ENCODE data around the gene STPG4. TPM values are rescaled to one million over a fixed set of nuclear protein-coding genes. Genes with fewer than 3 reads are reported as not detected.

STPG4 gene
- total and polyA plus RNA-seq, 2 of the 8 experiments (the other 6 are each of a cell fraction or from before 2014, with no cell fraction given), result 0.28 TPM; not detected in 1

- WGBS, 2 experiments (ENCODE audit: extremely low coverage in 1 of 2, insufficient coverage in 1 of 2, insufficient read length in 1 of 2, insufficient replicate concordance in 2 of 2, low coverage in 1 of 2, low lambda C conversion rate in 2 of 2, missing lambda C conversion rate in 1 of 2), result 90% methylated on average over 11 of the region's 11 CpGs; no CpG with 5 or more reads in 1 of the 2 experiments
- no peak overlapping the region for H2BK15ac ChIP-seq (ENCODE audit: low read length)
- no peak for TF ChIP-seq SP4 (IDR thresholded peaks at IDR 0.05; ENCODE audit: low read length)
- no peak for TF ChIP-seq PHF8 (conservative IDR thresholded peaks at IDR 0.05; ENCODE audit: low read depth, low read length)
- no peak for TF ChIP-seq FOSL1 (IDR thresholded peaks at IDR 0.05; ENCODE audit: insufficient read depth, low read depth, low read length)
- TF ChIP-seq SAP30 (IDR thresholded peaks at IDR 0.05; ENCODE audit: insufficient read depth, insufficient replicate concordance, low read length), result no peak
- no peak for TF ChIP-seq KDM1A (IDR thresholded peaks at IDR 0.05; ENCODE audit: borderline replicate concordance, low read length)
- no peak for TF ChIP-seq KDM4A (IDR thresholded peaks at IDR 0.05; ENCODE audit: low read depth, low read length, severe bottlenecking)
These were observed 94.4 kb downstream of the STPG4 start for GRCh38 chr2:47060652-47061170.

More at GRCh38 chr2:47060652-47061170, 94.4 kb downstream of the STPG4 start:
- H3K23me2 ChIP-seq (ENCODE audit: low read depth, low read length), result no peaks in the 10 kb centered on the region
- POLR2A ChIA-PET (ENCODE audit: partially characterized antibody), result no interaction called here
- no peak overlapping the region for H3K56ac ChIP-seq (replicated peaks; ENCODE audit: insufficient read length, low read depth, low read length)
- H4K8ac ChIP-seq (ENCODE audit: extremely low read depth, insufficient read depth, low read length), result no peak overlapping the region
- no peak overlapping the region for H2BK12ac ChIP-seq (ENCODE audit: low read depth, low read length)
- DNase-seq (ENCODE audit: low read depth in 1 of 2, low spot score in 2 of 2), result no peak
- H2AK5ac ChIP-seq (ENCODE audit: low read depth, low read length), result no peak overlapping the region; the same call in 1 of the 2 replicates
- H3K4me2 ChIP-seq (ENCODE audit: insufficient read depth in 1 of 2, low read depth in 2 of 2, low read length in 2 of 2), result no peak overlapping the region
- H3K27ac ChIP-seq (ENCODE audit: low read depth, low read length), result 0 out of 2 replicates have a peak overlapping the region, but pooled peaks have one; percentile 10
- no peaks in the 10 kb centered on the region for H3K27me3 ChIP-seq (replicated peaks in 1 of 4; ENCODE audit: control insufficient read depth in 3 of 4, extremely low read depth in 1 of 4, insufficient read depth in 3 of 4, low read length in 3 of 4)
- H3K14ac ChIP-seq (ENCODE audit: insufficient read length), result no peak overlapping the region
- no peak overlapping the region for H3K4me3 ChIP-seq (ENCODE audit: extremely low read depth in 1 of 4, insufficient read depth in 2 of 4, low read depth in 3 of 4, low read length in 4 of 4)
- H3K9me3 ChIP-seq (ENCODE audit: insufficient read depth in 2 of 2, low read depth in 1 of 2, low read length in 1 of 2), result no peaks in the 10 kb centered on the region
- no peaks in the 10 kb centered on the region for H3K79me2 ChIP-seq (ENCODE audit: control insufficient read depth in 1 of 2, insufficient read depth in 2 of 2, low read length in 2 of 2)
- CTCF ChIA-PET (ENCODE audit: partially characterized antibody), result interaction anchor here (0.6 to 1.7 kb wide), 2 partner anchors 11 to 80 kb away, joined by 3 to 6 read pairs; no protein-coding TSS in a partner anchor
- H2BK120ac ChIP-seq (replicated peaks; ENCODE audit: low read depth, low read length), result no peak overlapping the region
- no peaks in the 10 kb centered on the region for H3K36me3 ChIP-seq (ENCODE audit: control insufficient read depth in 2 of 4, insufficient read depth in 4 of 4, low read length in 3 of 4)
- no peak overlapping the region for H4K5ac ChIP-seq (ENCODE audit: insufficient read length, low read depth, low read length)
- no peak overlapping the region for H3K9ac ChIP-seq (replicated peaks in 1 of 4; ENCODE audit: extremely low read depth in 1 of 4, low read depth in 3 of 4, low read length in 3 of 4)
- FAIRE-seq, result no peak
- H2BK20ac ChIP-seq (ENCODE audit: low read length), result no peak overlapping the region
- H3K4me1 ChIP-seq (replicated peaks in 1 of 4; ENCODE audit: control insufficient read depth in 3 of 4, insufficient read depth in 4 of 4, low read length in 3 of 4), result peaks cover 3 to 25% (median 12%) of the 10 kb centered on the region in 4 experiments
- no peak overlapping the region for H2AFZ ChIP-seq (ENCODE audit: low read length)
- no peak overlapping the region for H4K91ac ChIP-seq (replicated peaks; ENCODE audit: insufficient read length, low read length)
- no peaks in the 10 kb centered on the region for H3K79me1 ChIP-seq (ENCODE audit: low read depth, low read length)
- H3K4ac ChIP-seq (replicated peaks; ENCODE audit: insufficient read length, low read depth, low read length), result no peak overlapping the region
- no peak overlapping the region; the same call in none of the 2 replicates for H2BK5ac ChIP-seq (ENCODE audit: low read depth, low read length)
- H4K20me1 ChIP-seq (replicated peaks in 1 of 2; ENCODE audit: control insufficient read depth in 1 of 2, insufficient read depth in 2 of 2, low read length in 2 of 2), result no peaks in the 10 kb centered on the region
- no peak overlapping the region for H3K18ac ChIP-seq (ENCODE audit: extremely low read depth, low read length)
- H3K23ac ChIP-seq (ENCODE audit: insufficient read length), result no peak overlapping the region

All from H1 (cell line).